ENCODE data around the gene ELAVL1. TPM values are rescaled to one million over a fixed set of nuclear protein-coding genes. Genes with fewer than 3 reads are reported as not detected.

ELAVL1 gene
- total RNA-seq, 1 experiment from 2014 or later: 87.2 TPM

DNA sequence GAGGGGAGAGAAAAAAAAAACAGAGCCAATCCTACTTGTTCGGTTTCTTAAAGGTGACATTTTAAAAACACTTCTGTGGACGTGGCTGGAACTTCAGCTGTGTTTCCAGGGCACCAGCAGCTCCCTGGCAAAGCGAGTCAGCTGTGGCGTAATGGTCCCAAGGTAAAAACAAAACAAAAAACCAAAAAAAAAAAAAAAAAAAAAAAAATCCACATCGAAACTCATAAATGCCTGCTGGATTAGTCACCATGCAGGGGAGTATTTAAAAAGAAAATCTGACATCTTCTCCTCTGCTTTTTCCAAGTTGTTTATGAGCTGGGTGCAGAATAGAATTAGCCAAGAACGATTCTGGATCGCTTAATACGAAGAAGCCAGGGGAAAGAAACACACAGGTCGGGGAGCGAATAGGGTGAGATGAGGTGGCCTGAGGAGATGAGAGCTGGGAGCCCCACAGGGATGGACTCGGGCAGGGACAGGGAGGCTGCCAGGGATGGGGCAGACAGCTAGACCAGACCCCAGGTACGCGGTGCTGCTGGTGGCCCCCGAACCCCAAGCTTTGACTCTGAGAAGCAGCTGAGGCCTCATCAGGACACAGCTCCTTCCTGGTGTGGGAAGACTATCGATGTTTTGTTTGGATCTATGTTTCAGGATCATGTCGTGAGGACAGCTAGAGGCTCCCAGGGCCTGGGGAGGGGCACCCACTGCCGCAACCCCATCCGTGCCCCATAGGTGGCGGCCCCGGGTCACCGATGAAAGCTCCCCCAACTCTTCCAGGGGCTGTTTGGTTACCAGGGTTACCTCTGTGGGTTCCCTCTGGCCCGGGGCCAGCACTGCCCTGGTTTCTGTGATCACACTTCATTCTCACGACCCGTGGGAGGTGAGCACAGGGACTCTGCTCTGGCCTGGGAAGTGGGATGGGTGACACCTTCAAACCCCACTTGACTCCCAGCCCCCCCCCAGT, 76.4 kb downstream of the ELAVL1 start:
- no peaks in the 10 kb centered on the region for H3K9me2 ChIP-seq (replicated peaks; ENCODE audit: low read length)
- POLR2A ChIA-PET (ENCODE audit: unreplicated experiment): interaction anchor here (0.6 to 1.5 kb wide), 8 partner anchors 8 to 578 kb away, joined by 5 to 47 read pairs (median 20); partner anchors contain the start of genes SNAPC2 and TIMM44
- no peaks in the 10 kb centered on the region for H3K27me3 ChIP-seq (ENCODE audit: low read length)
- CTCF ChIA-PET: interaction anchor here (0.5 to 1.6 kb wide), 8 partner anchors 8 to 423 kb away, joined by 3 to 20 read pairs (median 8); partner anchors contain the start of genes ELAVL1, SNAPC2 and TIMM44
- H3K36me3 ChIP-seq (ENCODE audit: low read depth, low read length): peaks cover 36% of the 10 kb centered on the region
- intact Hi-C loops (cut with micrococcal nuclease): loop anchor here (1.0 to 5.0 kb wide), 2 partner anchors 14 to 77 kb away; partner anchors contain the start of gene TIMM44
- 0 out of 2 replicates have a peak, but pooled peaks cover 5% of the 10 kb centered on the region for H4K20me1 ChIP-seq (ENCODE audit: low read length)
- ATAC-seq: peak; percentile 25
- H2AFZ ChIP-seq (ENCODE audit: low read length): no peak overlapping the region
- peak overlapping the region; percentile 42 for H3K9ac ChIP-seq (ENCODE audit: low read length)
- no peak for TF ChIP-seq EZH2phosphoT487 (IDR thresholded peaks at IDR 0.05; ENCODE audit: borderline replicate concordance, low read length)
- no peak for TF ChIP-seq EZH2 (IDR thresholded peaks at IDR 0.05; ENCODE audit: low read length, unreplicated experiment)
- TF ChIP-seq, protein P1, sequence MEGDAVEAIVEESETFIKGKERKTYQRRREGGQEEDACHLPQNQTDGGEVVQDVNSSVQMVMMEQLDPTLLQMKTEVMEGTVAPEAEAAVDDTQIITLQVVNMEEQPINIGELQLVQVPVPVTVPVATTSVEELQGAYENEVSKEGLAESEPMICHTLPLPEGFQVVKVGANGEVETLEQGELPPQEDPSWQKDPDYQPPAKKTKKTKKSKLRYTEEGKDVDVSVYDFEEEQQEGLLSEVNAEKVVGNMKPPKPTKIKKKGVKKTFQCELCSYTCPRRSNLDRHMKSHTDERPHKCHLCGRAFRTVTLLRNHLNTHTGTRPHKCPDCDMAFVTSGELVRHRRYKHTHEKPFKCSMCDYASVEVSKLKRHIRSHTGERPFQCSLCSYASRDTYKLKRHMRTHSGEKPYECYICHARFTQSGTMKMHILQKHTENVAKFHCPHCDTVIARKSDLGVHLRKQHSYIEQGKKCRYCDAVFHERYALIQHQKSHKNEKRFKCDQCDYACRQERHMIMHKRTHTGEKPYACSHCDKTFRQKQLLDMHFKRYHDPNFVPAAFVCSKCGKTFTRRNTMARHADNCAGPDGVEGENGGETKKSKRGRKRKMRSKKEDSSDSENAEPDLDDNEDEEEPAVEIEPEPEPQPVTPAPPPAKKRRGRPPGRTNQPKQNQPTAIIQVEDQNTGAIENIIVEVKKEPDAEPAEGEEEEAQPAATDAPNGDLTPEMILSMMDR (conservative IDR thresholded peaks at IDR 0.05; ENCODE audit: low read depth, low read length): peak; percentile 68
- no peaks in the 10 kb centered on the region for H3K9me3 ChIP-seq (ENCODE audit: low read length)
- no peaks in the 10 kb centered on the region for H3K79me2 ChIP-seq (ENCODE audit: low read length)
- DNase-seq: peak; percentile 87
- H3K4me2 ChIP-seq (ENCODE audit: low read length): peak overlapping the region; percentile 55
- peak overlapping the region; percentile 21; the same call in 1 of the 2 replicates for H3K4me3 ChIP-seq (ENCODE audit: low read length)
- peaks cover 44% of the 10 kb centered on the region for H3K4me1 ChIP-seq (ENCODE audit: insufficient read depth, low read length)
- H3K27ac ChIP-seq (ENCODE audit: low read length): peak overlapping the region; percentile 86
- no peaks in the 10 kb centered on the region for H3F3A ChIP-seq (ENCODE audit: low read length, unreplicated experiment)
- TSS peak; percentile 70 for BruUV-seq (replicated peaks)

DNA sequence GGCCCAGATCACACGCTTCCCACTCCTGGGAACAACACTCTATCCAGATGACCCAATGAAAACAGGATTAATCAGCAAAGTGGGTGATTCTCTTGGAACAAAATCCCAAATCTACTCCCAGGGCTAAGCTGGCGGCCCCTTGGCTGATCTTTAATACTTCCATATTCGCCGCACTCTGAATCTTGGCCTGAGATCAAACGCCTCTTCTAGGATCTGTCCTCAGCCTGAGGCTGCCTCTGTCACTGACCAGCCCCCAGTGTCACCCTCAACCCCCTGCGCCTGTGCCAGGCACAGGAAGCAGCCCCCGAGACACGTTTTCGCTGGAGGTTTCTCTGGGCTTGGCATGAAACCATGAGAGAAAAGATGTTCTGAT, 77.1 kb downstream of the ELAVL1 start:
- ATAC-seq (no peak), DNase-seq (no peak)
- H3K4me1 ChIP-seq (ENCODE audit: insufficient read depth, low read length): peaks cover 44% of the 10 kb centered on the region
- peak overlapping the region; percentile 42 for H3K9ac ChIP-seq (ENCODE audit: low read length)
- no peaks in the 10 kb centered on the region for H3F3A ChIP-seq (ENCODE audit: low read length, unreplicated experiment)
- 0 out of 2 replicates have a peak, but pooled peaks cover 5% of the 10 kb centered on the region for H4K20me1 ChIP-seq (ENCODE audit: low read length)
- H3K9me3 ChIP-seq (ENCODE audit: low read length): no peaks in the 10 kb centered on the region
- no peaks in the 10 kb centered on the region for H3K27me3 ChIP-seq (ENCODE audit: low read length)
- peak overlapping the region; percentile 21; the same call in 1 of the 2 replicates for H3K4me3 ChIP-seq (ENCODE audit: low read length)
- ChIA-PET CTCF (interaction anchor here (0.6 to 1.6 kb wide), 5 partner anchors 7 to 422 kb away, joined by 3 to 20 read pairs (median 10); partner anchors contain the start of genes SNAPC2 and TIMM44), POLR2A (ENCODE audit: unreplicated experiment) (interaction anchor here (0.6 to 1.5 kb wide), 4 partner anchors 8 to 199 kb away, joined by 20 to 47 read pairs (median 25); partner anchors contain the start of genes SNAPC2 and TIMM44)
- no peaks in the 10 kb centered on the region for H3K79me2 ChIP-seq (ENCODE audit: low read length)
- intact Hi-C loops (cut with micrococcal nuclease): loop anchor here (5.0 kb wide), 1 partner anchor 76 kb away; no protein-coding TSS in a partner anchor
- TSS peak; percentile 14 for BruUV-seq (replicated peaks)
- no peaks in the 10 kb centered on the region for H3K9me2 ChIP-seq (replicated peaks; ENCODE audit: low read length)
- H2AFZ ChIP-seq (ENCODE audit: low read length): no peak overlapping the region
- peak overlapping the region; percentile 86 for H3K27ac ChIP-seq (ENCODE audit: low read length)
- peaks cover 29% of the 10 kb centered on the region for H3K36me3 ChIP-seq (ENCODE audit: low read depth, low read length)
- TF ChIP-seq EZH2 (IDR thresholded peaks at IDR 0.05; ENCODE audit: low read length, unreplicated experiment): no peak
- no peak for TF ChIP-seq EZH2phosphoT487 (IDR thresholded peaks at IDR 0.05; ENCODE audit: borderline replicate concordance, low read length)
- TF ChIP-seq, protein P1 (conservative IDR thresholded peaks at IDR 0.05; ENCODE audit: low read depth, low read length): no peak
- peak overlapping the region; percentile 55 for H3K4me2 ChIP-seq (ENCODE audit: low read length)
